GM10847 (cell line): ENCODE results near the gene SP8.

Experiments used
- POLR2A ChIP-seq: IDR thresholded peaks from 2 replicates; pipeline ENCODE4 v1.6.1; 2011; ENCODE audit not compliant: insufficient read length; ENCODE audit errors: extremely low read depth

The SP8 gene

DNA sequence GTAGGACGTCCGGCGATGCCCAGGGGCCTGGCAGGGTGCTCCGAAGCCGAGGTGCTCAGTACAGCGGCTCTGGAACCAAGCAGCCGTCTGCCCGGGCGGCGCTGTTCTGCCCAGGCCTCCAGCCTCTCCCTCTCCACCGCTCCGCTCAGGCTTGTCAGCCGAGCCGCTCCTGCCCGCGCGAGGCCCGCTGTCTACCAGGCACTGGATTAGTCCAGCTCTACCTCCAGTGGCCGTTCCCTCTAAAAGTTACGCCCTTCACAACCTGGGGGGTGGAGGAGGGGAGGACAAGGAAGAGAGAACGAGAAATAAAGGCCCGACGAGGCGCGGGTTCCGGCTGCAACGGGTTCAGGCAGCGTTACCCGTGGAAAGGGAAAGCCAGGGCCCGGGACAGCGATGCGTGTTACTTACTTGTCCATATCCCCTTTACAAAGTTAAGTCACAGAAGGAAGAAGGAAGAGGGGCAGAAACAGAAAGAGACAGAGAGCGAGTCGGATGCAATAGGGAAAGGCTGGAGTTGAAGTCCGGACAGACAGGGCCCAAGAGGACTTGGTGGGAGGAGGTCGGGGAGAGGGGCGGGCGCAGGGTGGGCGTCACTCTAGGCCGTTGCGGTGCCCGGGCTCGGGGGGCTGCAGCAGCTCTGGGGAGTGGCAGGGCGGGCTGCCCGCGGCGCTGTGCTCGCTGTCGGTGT lies 2.8 kb downstream of the SP8 start:
- TF ChIP-seq POLR2A, result no peak

DNA sequence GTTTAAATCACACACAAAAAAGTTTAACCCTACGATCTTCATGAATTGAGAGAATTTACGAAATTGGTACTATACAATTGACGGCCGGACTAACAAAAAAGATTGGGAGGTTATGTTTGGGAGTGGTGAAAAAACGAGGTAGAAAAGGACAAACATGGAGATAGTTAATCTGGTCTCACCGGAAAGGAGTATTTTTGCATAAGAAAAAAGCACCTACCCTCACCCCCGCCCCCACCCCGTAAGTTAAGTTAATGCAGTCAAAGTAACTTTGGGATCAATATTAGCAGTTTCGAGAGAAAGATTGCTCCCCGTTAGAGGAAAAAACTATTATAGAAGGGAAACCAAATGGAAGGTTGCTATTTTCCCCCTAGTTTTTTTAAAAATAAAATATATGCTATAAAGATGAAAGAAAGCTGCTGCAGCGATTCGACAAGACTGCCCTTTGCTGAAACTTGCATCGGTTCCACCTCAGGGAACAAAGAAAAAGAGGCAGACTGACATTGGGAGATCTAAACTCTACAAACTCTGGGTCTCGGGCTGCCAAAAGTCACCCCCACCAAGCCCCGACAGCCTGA lies 3.5 kb downstream of the SP8 start:
- TF ChIP-seq POLR2A, result no peak

DNA sequence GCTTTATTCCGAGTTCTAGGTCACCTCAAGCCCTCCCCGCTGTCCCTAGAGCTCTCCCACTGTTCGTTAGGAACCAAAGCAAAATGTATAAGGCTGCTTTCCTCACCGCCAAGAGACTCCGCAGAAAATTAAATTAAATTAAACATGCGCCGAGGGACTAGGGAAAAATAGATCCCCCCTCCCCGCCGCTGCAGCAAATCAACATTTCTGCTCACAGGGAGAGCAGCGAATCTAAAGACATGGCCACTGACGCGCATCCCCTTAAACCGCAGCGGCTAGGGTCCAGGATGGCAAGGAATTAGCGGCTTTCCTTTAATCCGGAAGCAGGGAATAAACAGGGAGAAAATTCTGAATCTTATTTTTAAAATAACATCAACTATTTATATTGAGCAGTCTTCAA lies 7.6 kb downstream of the SP8 start:
- no peak for TF ChIP-seq POLR2A

DNA sequence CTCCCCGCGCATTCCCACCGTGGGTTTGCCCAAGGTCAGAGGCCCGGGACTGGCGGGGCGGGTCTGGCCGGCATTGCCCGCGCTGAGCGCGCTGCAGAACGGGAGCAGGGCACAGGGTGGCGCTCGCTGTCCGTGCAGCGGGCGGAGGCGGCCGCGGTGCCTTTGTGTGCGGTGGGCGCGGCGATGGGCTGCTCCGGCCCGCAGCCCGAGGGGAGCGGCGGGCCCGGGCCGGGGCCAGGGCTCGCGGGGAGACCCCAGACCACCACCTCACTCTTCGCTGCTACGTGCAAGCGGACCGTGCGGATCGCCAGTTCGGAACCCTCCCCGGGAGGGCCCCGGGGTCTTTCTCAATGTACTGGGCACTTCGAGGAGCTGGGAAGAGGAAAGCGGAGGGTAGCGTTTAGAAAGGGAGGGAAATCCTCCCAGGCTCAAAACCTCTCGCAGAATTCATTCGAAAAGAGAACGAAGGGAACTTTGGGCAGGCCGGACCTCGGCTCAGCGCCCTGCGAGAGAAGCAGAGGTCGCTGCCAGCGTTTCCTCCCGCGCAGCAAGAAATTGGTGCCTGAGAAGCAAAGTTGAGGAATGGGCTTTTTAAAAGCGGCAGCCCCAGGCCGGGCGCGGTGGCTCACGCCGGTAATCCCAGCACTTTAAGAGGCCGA lies 8.5 kb downstream of the SP8 start:
- no peak for TF ChIP-seq POLR2A

DNA sequence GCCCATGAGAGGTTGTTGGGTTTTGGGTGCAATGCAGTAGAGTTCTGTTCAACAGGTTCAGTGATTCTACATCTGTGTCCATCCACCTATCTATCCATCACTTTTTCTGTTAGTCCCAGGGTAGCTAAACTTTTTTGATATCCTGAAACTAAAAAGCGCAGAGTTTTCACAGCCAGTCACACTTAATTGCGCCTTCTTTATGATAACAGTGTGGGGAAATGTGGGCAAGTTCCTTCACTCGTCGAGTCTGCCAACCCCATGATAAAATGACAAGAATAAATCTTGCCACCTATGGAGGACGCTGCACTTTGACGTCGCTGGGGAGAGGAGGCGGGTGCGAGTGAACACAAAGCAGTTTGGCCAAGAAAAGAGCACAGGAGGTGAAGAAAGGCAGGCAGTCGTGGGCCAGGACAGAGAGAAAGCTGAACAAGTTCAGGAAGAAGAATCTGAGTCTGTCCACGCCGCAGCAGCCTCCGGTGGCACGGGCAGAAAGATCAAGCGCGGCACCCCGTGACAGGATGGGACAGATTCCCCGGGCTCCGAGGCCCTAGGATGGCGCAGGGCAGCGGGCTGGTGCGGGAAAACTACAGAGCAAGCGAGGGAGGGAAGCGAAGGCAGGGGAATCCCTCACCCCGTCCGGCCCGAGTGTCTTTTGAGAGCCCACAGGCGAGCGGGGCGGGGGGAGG lies 9.2 kb downstream of the SP8 start:
- no peak for TF ChIP-seq POLR2A

DNA sequence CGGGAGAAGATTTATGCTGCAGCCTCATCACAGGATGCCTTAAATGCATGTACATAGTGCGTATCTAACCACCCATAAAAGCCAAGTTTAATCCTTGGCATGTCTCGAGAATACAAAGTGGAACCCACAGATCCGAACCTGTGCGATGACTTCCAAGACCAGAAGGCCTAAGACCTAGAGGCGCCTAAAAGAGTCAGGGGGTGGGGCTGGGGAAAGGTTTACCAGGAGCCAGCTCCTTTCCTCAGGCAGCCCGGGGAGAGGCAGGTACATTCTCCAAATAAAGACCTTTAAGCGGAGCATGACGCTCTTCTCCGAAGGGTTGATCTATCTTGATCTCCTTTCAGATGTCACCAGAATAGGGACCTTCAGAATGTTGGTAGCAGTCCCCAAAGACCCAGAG lies 9.7 kb downstream of the SP8 start:
- no peak for TF ChIP-seq POLR2A

DNA sequence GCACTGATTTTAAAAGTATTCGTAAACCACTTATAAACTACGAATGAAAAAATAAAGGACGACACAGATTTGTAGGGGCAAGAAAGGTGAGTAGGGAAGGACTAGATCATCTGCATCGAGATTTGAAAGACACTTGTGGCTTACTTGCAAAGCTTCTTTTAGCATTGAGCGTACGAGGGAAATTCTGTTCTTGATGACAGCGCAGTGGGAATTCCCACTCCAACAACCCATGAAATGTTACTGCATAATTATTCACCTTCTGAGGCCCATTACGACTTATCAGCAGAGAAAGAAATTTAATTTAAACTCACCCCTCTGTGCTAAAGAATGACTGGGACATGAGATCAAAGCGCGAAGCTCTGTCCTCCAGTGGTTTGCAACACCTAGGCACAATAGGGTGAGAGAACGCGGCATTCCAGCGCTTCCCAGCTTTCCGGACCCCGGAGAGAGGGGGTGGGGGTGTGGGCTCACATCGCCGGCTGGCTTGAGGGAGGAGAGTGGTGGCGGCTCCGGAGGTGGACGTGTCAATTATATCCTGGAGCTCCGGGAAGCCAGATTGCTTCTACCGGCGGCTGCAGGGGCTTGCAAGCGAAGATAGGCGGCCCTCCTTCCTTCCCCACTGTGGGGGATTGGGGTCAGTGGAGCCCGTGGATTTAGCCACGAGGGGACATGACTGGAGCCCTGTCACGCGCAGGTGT lies 10.3 kb downstream of the SP8 start:
- no peak for TF ChIP-seq POLR2A

DNA sequence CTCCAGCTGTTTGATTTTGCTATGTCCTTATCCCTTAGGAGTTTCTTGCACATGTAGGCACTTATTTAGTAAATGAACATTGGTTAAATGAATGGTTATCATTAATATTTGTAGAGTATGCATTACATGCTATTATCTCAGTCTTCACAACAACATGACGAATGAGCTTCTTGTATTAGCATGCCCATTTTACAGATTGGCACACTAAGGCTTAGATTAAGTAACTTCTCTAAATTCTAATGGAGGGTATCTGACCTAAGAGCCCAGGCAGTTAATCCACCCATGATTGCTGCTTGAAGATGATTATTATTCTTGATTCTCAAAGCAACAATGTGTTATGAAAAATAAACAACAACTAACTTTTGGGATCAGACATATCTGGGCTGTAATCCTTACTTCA lies 32.7 kb downstream of the SP8 start:
- no peak for TF ChIP-seq POLR2A

DNA sequence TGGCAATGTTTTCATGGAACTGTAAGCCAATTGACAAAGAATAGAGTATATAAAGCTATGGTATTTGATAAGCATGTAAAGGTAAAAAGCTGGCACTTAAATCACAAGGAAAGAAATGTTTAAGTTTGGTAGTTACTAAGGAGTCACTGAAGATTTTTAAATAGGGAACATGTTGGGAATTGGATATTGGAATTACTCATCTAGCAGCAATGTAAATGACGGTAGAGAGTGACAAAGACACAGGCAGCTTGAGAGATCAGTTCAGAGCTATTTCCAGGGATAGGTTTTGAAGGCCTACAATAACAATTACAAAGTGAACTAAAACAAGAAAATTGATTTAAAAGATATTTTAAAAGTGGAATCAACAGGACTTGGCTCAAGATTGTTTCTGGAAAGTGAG lies 36.8 kb downstream of the SP8 start:
- no peak for TF ChIP-seq POLR2A

DNA sequence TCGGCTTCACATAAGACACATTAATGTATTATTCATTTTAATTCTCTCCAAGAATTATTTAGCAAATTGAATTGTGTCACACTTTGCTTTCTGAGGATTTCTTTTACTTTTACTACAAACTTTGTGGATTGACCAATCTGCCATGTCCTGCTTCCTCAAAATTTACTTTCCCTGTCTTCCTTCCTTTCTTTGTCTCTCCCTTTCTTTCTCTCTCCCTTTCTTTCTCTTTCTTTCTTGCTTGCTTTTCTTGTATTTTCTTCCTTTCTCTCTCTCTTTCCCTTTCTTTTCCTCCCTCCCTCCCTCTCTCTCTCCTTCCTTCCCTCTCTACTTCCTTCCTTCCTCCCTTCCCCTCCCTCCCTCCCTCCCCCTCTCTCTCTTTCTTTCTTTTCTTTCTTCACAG lies 37.8 kb downstream of the SP8 start:
- TF ChIP-seq POLR2A, result no peak

DNA sequence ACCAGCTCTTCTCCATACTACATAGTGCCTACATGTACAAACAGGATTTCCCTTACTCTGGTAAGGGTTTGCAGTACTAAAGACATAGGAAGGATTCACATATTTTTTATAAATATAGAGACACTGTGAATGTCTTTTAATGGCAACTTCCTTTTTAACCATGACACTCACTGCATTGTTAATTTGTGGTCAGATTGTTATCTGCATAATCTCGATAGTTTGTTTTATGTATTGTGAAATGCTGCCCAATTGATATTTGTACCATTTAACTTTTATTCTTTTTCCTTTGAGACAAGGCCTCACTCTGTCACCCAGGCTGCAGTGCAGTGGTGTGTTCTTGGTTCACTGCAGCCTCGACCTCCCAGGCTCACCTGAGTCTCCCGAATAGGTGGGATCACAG lies 39.7 kb downstream of the SP8 start:
- TF ChIP-seq POLR2A, result no peak

DNA sequence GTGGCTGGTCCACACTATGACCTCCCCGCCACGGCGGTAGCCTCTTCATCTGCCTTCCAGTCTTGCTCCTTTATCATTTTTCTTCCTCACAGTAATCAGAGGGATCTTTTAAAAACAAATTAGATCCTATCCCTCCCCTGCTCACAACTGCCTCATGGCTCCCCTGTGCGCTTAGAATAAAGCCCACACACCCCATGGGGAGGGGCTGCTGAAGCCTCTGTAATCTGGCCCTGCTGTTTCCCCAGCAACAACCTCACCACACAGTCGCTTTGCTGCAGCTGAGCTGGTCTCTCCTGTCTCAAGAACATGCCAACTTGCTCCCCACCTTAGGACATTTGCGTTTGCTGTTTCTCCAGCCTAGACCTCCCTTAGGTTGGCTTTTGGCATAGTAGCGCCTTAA lies 41.0 kb downstream of the SP8 start:
- no peak for TF ChIP-seq POLR2A

DNA sequence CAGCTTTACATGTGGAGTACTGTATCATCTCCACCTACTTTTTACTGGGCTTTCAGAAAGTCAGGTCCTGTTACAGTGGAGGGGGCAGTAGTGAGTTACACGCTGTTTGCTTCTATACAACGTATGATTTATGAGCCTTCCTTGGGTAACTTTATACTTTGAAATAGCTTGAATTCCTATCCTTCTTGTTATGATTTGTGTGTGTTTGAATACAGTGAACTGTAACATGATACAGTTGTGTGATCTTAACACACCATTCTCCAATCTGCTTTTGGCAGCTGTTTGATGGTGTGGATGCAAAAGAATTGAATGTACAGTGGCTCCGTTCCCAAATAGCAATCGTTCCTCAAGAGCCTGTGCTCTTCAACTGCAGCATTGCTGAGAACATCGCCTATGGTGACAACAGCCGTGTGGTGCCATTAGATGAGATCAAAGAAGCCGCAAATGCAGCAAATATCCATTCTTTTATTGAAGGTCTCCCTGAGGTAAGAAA lies 41.7 kb downstream of the SP8 start:
- TF ChIP-seq POLR2A, result no peak

DNA sequence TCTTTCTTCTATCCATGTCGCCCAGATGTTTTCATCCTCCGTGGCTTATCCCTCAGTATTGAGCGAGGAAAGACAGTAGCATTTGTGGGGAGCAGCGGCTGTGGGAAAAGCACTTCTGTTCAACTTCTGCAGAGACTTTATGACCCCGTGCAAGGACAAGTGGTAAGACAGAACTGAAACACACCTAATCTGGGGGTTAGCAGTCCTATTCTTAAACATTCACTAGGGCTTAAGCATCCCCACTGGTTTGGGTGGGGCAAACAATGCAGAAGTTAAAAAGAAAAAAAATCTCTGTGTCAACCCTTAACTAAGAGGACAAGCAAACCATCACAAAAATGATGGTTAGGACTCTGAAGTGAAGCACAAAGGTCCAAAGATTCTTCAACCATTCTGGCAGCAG lies 43.8 kb downstream of the SP8 start:
- no peak for TF ChIP-seq POLR2A

DNA sequence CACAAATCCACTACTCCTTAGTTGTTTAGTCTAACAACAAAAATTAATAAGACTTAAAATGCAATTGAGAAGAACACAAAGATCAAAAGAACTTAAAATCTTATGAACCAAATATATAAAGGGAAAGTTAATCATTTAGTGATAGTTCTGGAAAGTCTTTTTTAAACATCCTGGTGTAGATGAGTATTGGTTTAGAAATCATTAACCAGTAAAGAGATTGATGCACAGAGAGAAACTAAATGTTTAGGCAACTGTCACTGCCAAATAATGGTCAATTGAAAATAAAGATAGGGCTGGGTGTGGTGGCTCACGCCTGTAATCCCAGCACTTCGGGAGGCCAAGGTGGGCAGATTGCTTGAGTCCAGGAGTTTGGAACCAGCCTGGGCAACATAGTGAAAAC lies 44.9 kb downstream of the SP8 start:
- TF ChIP-seq POLR2A, result no peak
